KMS-11 (cell line): Measurements from ENCODE around the gene DCAF12.

Experiments
- H2AFZ ChIP-seq: fragments of 200-600 bp; sonication (generic); 2 replicates; pipeline ENCODE4 v1.6.1; 2016; ENCODE audit warnings: antibody characterized with exemption, mixed run types, low read depth
- H3K27ac ChIP-seq: fragments of 200-600 bp; sonication (generic); 2 replicates; pipeline ENCODE4 v1.6.1; 2016; ENCODE audit warnings: mild to moderate bottlenecking, mixed run types
- H3K27me3 ChIP-seq: fragments of 200-600 bp; sonication (generic); 2 replicates; pipeline ENCODE4 v1.6.1; 2017; ENCODE audit warnings: mild to moderate bottlenecking, low read depth, mixed run types, moderate library complexity; ENCODE audit not compliant: insufficient read depth
- H3K36me3 ChIP-seq: fragments of 200-600 bp; sonication (generic); 2 replicates; pipeline ENCODE4 v1.6.1; 2017; ENCODE audit warnings: mild to moderate bottlenecking, mixed run types; ENCODE audit not compliant: insufficient read depth
- H3K4me1 ChIP-seq: fragments of 200-600 bp; sonication (generic); 2 replicates; pipeline ENCODE4 v1.6.1; 2016; ENCODE audit warnings: mild to moderate bottlenecking, low read depth, mixed run types; ENCODE audit not compliant: poor library complexity, severe bottlenecking
- H3K4me2 ChIP-seq: fragments of 200-600 bp; sonication (generic); 2 replicates; pipeline ENCODE4 v1.7.0; 2016; ENCODE audit warnings: mild to moderate bottlenecking, mixed run types
- H3K4me3 ChIP-seq: fragments of 200-600 bp; sonication (generic); IDR thresholded peaks from 2 replicates; pipeline ENCODE4 v1.6.1; 2017; ENCODE audit warnings: low read depth, low read length, mixed read lengths; ENCODE audit not compliant: insufficient read depth
- H3K79me2 ChIP-seq: fragments of 200-600 bp; sonication (generic); 2 replicates; pipeline ENCODE4 v1.6.1; 2016; ENCODE audit warnings: low read depth, mixed run types; ENCODE audit not compliant: insufficient read depth
- H3K9ac ChIP-seq: fragments of 200-600 bp; sonication (generic); 2 replicates; pipeline ENCODE4 v1.6.1; 2016; ENCODE audit warnings: mild to moderate bottlenecking, mixed run types
- H4K20me1 ChIP-seq: fragments of 200-600 bp; sonication (generic); 2 replicates; pipeline ENCODE4 v1.6.1; 2016; ENCODE audit warnings: mild to moderate bottlenecking, mixed run types; ENCODE audit not compliant: insufficient read depth
- CTCF ChIP-seq: fragments of 200-600 bp; sonication (generic); conservative IDR thresholded peaks from 2 replicates; pipeline ENCODE4 v1.6.1; 2017; ENCODE audit warnings: low read depth, mild to moderate bottlenecking, antibody characterized with exemption, low read length, moderate library complexity, mixed read lengths

DCAF12 gene

GRCh38 chr9:34079181-34079580 lies 47.3 kb downstream of the DCAF12 start:
- Histone ChIP-seq H3K4me3 (no peak overlapping the region), H3K4me1 (no peaks in the 10 kb centered on the region), H3K9ac (no peak overlapping the region), H3K36me3 (no peaks in the 10 kb centered on the region), H3K79me2 (no peaks in the 10 kb centered on the region), H4K20me1 (no peaks in the 10 kb centered on the region), H2AFZ (no peak overlapping the region), H3K27ac (no peak overlapping the region), H3K27me3 (no peaks in the 10 kb centered on the region), H3K4me2 (no peak overlapping the region)
- TF ChIP-seq CTCF = no peak

- Histone ChIP-seq H3K27me3 (no peaks in the 10 kb centered on the region), H3K79me2 (no peaks in the 10 kb centered on the region), H2AFZ (no peak overlapping the region; the same call in 1 of the 2 replicates), H3K4me1 (peaks cover 16% of the 10 kb centered on the region), H3K4me3 (no peak overlapping the region), H3K36me3 (no peaks in the 10 kb centered on the region), H3K4me2 (no peak overlapping the region), H3K27ac (no peak overlapping the region), H3K9ac (no peak overlapping the region), H4K20me1 (no peaks in the 10 kb centered on the region)
- no peak for TF ChIP-seq CTCF
These were observed 53.5 kb downstream of the DCAF12 start for GRCh38 chr9:34072868-34073590.

GRCh38 chr9:34072410-34072809 lies 54.1 kb downstream of the DCAF12 start:
- no peaks in the 10 kb centered on the region for H3K27me3 ChIP-seq
- no peaks in the 10 kb centered on the region for H4K20me1 ChIP-seq
- H3K79me2 ChIP-seq = no peaks in the 10 kb centered on the region
- no peak for TF ChIP-seq CTCF
- H3K4me1 ChIP-seq = peaks cover 16% of the 10 kb centered on the region
- H3K9ac ChIP-seq = no peak overlapping the region
- H3K36me3 ChIP-seq = no peaks in the 10 kb centered on the region
- H3K4me2 ChIP-seq = no peak overlapping the region
- H2AFZ ChIP-seq = no peak overlapping the region; the same call in 1 of the 2 replicates
- no peak overlapping the region for H3K27ac ChIP-seq
- H3K4me3 ChIP-seq = no peak overlapping the region

- H3K4me2 ChIP-seq = no peak overlapping the region
- H3K36me3 ChIP-seq = no peaks in the 10 kb centered on the region
- H3K27ac ChIP-seq = no peak overlapping the region
- no peak for TF ChIP-seq CTCF
- no peaks in the 10 kb centered on the region for H3K79me2 ChIP-seq
- H3K4me3 ChIP-seq = no peak overlapping the region
- no peak overlapping the region for H3K9ac ChIP-seq
- peaks cover 16% of the 10 kb centered on the region for H3K4me1 ChIP-seq
- H2AFZ ChIP-seq = no peak overlapping the region
- no peaks in the 10 kb centered on the region for H3K27me3 ChIP-seq
- H4K20me1 ChIP-seq = no peaks in the 10 kb centered on the region
These were observed 55.7 kb downstream of the DCAF12 start for GRCh38 chr9:34070606-34071324.
